Fibroblast of the aortic adventitia (primary cell): ENCODE data around the gene CFAP58. TPM values are rescaled to one million over a fixed set of nuclear protein-coding genes. Genes with fewer than 3 reads are reported as not detected.
A peak's percentile ranks its signal among the peaks of the same experiment; 100 is the strongest.

Experiments used
- DNase-seq: peaks from one replicate; pipeline ENCODE4 v3.0.0-alpha.2; 2010; ENCODE audit warnings: low read depth
- H3K4me3 ChIP-seq: 2 replicates; pipeline ENCODE4 v1.5.1; 2011; ENCODE audit warnings: low read depth, mild to moderate bottlenecking, control low read depth, low read length, moderate library complexity
- CTCF ChIP-seq: IDR thresholded peaks from 2 replicates; pipeline ENCODE4 v1.5.1; 2011; ENCODE audit warnings: mild to moderate bottlenecking, low read length, control low read depth, inconsistent platforms; ENCODE audit not compliant: insufficient read depth
- total RNA-seq: library from RNA; depleted of rRNA; stranded (reverse); fragments of >200 nt; gene quantifications from 2 replicates; pipeline ENCODE4 v1.2.3, GENCODE V29; 2012; ENCODE audit warnings: low replicate concordance

Gene CFAP58
- total RNA-seq, 1 donor: 0.36 TPM

- no peak for DNase-seq
- H3K4me3 ChIP-seq: no peak overlapping the region
- no peak for TF ChIP-seq CTCF
Observed at GRCh38 chr10:104332243-104333031, 21.2 kb upstream of the CFAP58 start.

- DNase-seq: no peak
- no peak for TF ChIP-seq CTCF
- H3K4me3 ChIP-seq: no peak overlapping the region
Observed at GRCh38 chr10:104333032-104333727, 20.5 kb upstream of the CFAP58 start.

- TF ChIP-seq CTCF: no peak
- no peak for DNase-seq
- H3K4me3 ChIP-seq: no peak overlapping the region
Observed at GRCh38 chr10:104333728-104334373, 19.8 kb upstream of the CFAP58 start.

GRCh38 chr10:104334561-104334960 lies 19.1 kb upstream of the CFAP58 start:
- no peak overlapping the region for H3K4me3 ChIP-seq
- TF ChIP-seq CTCF: no peak
- no peak for DNase-seq

- no peak for DNase-seq
- TF ChIP-seq CTCF: no peak
- H3K4me3 ChIP-seq: peak overlapping the region; percentile 25
Observed at GRCh38 chr10:104334965-104335650, 18.5 kb upstream of the CFAP58 start.

- peak overlapping the region; percentile 92 for H3K4me3 ChIP-seq
- peak; percentile 87 for DNase-seq
- TF ChIP-seq CTCF: no peak
Observed at GRCh38 chr10:104336821-104337467, 16.7 kb upstream of the CFAP58 start.
